Mononuclear cell (primary cell): ENCODE measurements around the gene LAMC3. TPM values are rescaled to one million over a fixed set of nuclear protein-coding genes. Genes with fewer than 3 reads are reported as not detected.

Source experiments
- H3K27me3 ChIP-seq: 2 replicates; pipeline ENCODE4 v1.6.0; 2011; ENCODE audit warnings: low read length, control low read depth; ENCODE audit not compliant: insufficient read depth
- H3K4me1 ChIP-seq: 2 replicates; pipeline ENCODE4 v1.5.1; 2011; ENCODE audit warnings: mild to moderate bottlenecking, low read length, control low read depth; ENCODE audit not compliant: insufficient read depth
- H3K4me3 ChIP-seq: 2 replicates; pipeline ENCODE4 v1.5.1; 2011; ENCODE audit warnings: mild to moderate bottlenecking, low read length, moderate library complexity
- H3K9me3 ChIP-seq: 2 replicates; pipeline ENCODE4 v1.5.1; 2011; ENCODE audit warnings: low read depth, mild to moderate bottlenecking, control low read depth, low read length
- total RNA-seq: library from RNA; depleted of rRNA; stranded (reverse); fragments of >200 nt; gene quantifications from one replicate; pipeline ENCODE4 v1.2.3, GENCODE V29; 2012

LAMC3 gene
- total RNA-seq, 1 donor = 0.73 TPM

- Histone ChIP-seq H3K4me1 (peaks cover 7% of the 10 kb centered on the region), H3K9me3 (no peaks in the 10 kb centered on the region), H3K4me3 (no peak overlapping the region), H3K27me3 (no peaks in the 10 kb centered on the region)
These were observed 23.3 kb upstream of the LAMC3 start for GRCh38 chr9:130985606-130986162.

- Histone ChIP-seq H3K4me1 (no peaks in the 10 kb centered on the region), H3K9me3 (no peaks in the 10 kb centered on the region), H3K4me3 (no peak overlapping the region), H3K27me3 (no peaks in the 10 kb centered on the region)
These were observed 22.5 kb upstream of the LAMC3 start for GRCh38 chr9:130986356-130986965.

GRCh38 chr9:130987054-130987453, 21.9 kb upstream of the LAMC3 start:
- no peaks in the 10 kb centered on the region for H3K27me3 ChIP-seq
- no peaks in the 10 kb centered on the region for H3K4me1 ChIP-seq
- no peaks in the 10 kb centered on the region for H3K9me3 ChIP-seq
- no peak overlapping the region for H3K4me3 ChIP-seq

GRCh38 chr9:130987738-130988399, 21.1 kb upstream of the LAMC3 start:
- Histone ChIP-seq H3K27me3 (no peaks in the 10 kb centered on the region), H3K9me3 (no peaks in the 10 kb centered on the region), H3K4me3 (no peak overlapping the region), H3K4me1 (no peaks in the 10 kb centered on the region)

- H3K9me3 ChIP-seq = no peaks in the 10 kb centered on the region
- peaks cover 4% of the 10 kb centered on the region for H3K4me1 ChIP-seq
- no peaks in the 10 kb centered on the region for H3K27me3 ChIP-seq
- no peak overlapping the region for H3K4me3 ChIP-seq
These were observed 20.6 kb upstream of the LAMC3 start for GRCh38 chr9:130988400-130988747.

- Histone ChIP-seq H3K27me3 (no peaks in the 10 kb centered on the region), H3K4me1 (peaks cover 9% of the 10 kb centered on the region), H3K4me3 (no peak overlapping the region), H3K9me3 (no peaks in the 10 kb centered on the region)
These were observed 20.1 kb upstream of the LAMC3 start for GRCh38 chr9:130988905-130989304.

- peaks cover 14% of the 10 kb centered on the region for H3K4me1 ChIP-seq
- H3K9me3 ChIP-seq = no peaks in the 10 kb centered on the region
- no peak overlapping the region for H3K4me3 ChIP-seq
- no peaks in the 10 kb centered on the region for H3K27me3 ChIP-seq
These were observed 19.6 kb upstream of the LAMC3 start for GRCh38 chr9:130989391-130989790.

GRCh38 chr9:130989891-130990290, 19.1 kb upstream of the LAMC3 start:
- Histone ChIP-seq H3K4me3 (no peak overlapping the region), H3K4me1 (peaks cover 19% of the 10 kb centered on the region), H3K9me3 (no peaks in the 10 kb centered on the region), H3K27me3 (no peaks in the 10 kb centered on the region)

GRCh38 chr9:130990306-130990977, 18.5 kb upstream of the LAMC3 start:
- H3K4me3 ChIP-seq = no peak overlapping the region
- no peaks in the 10 kb centered on the region for H3K9me3 ChIP-seq
- H3K27me3 ChIP-seq = no peaks in the 10 kb centered on the region
- H3K4me1 ChIP-seq = peaks cover 25% of the 10 kb centered on the region

- Histone ChIP-seq H3K9me3 (no peaks in the 10 kb centered on the region), H3K27me3 (no peaks in the 10 kb centered on the region)
These were observed 17.8 kb upstream of the LAMC3 start for GRCh38 chr9:130990978-130991777.

GRCh38 chr9:130991778-130992681, 16.9 kb upstream of the LAMC3 start:
- H3K4me1 ChIP-seq = peaks cover 30% of the 10 kb centered on the region

More at GRCh38 chr9:130990978-130991777, 17.8 kb upstream of the LAMC3 start:
- Histone ChIP-seq H3K4me1 (peaks cover 30% of the 10 kb centered on the region), H3K4me3 (no peak overlapping the region)

GRCh38 chr9:130992682-130993032, 16.3 kb upstream of the LAMC3 start:
- Histone ChIP-seq H3K4me1 (peaks cover 30% of the 10 kb centered on the region), H3K4me3 (no peak overlapping the region), H3K27me3 (no peaks in the 10 kb centered on the region), H3K9me3 (no peaks in the 10 kb centered on the region)

More at GRCh38 chr9:130991778-130992681, 16.9 kb upstream of the LAMC3 start:
- no peaks in the 10 kb centered on the region for H3K27me3 ChIP-seq
- H3K9me3 ChIP-seq = no peaks in the 10 kb centered on the region
- no peak overlapping the region for H3K4me3 ChIP-seq

- Histone ChIP-seq H3K27me3 (no peaks in the 10 kb centered on the region), H3K9me3 (no peaks in the 10 kb centered on the region), H3K4me1 (peaks cover 30% of the 10 kb centered on the region), H3K4me3 (no peak overlapping the region)
These were observed 15.5 kb upstream of the LAMC3 start for GRCh38 chr9:130993303-130994030.
